H9 (cell line): ENCODE results near the gene NPPC. TPM values are rescaled to one million over a fixed set of nuclear protein-coding genes. Genes with fewer than 3 reads are reported as not detected.

Experiments
- DNase-seq: peaks from one replicate; pipeline ENCODE4 v3.0.0-alpha.2; 2017
- H2AFZ ChIP-seq: one replicate; pipeline ENCODE4 v1.6.1; 2013; ENCODE audit warnings: mild to moderate bottlenecking, low read length, control low read depth, moderate library complexity
- H2AK5ac ChIP-seq: 2 replicates; pipeline ENCODE4 v1.6.1; 2013; ENCODE audit warnings: low read length, control low read depth, mixed read lengths; ENCODE audit not compliant: insufficient read length
- H2BK120ac ChIP-seq: one replicate; pipeline ENCODE4 v1.6.1; 2013; ENCODE audit warnings: low read depth, mild to moderate bottlenecking, low read length, control low read depth, inconsistent platforms; ENCODE audit not compliant: poor library complexity, severe bottlenecking
- H2BK12ac ChIP-seq: 2 replicates; pipeline ENCODE4 v1.6.1; 2013; ENCODE audit warnings: low read length, control low read depth, mixed read lengths, low read depth; ENCODE audit not compliant: insufficient read length
- H2BK15ac ChIP-seq: 2 replicates; pipeline ENCODE4 v1.6.1; 2013; ENCODE audit warnings: low read depth, low read length, control low read depth
- H2BK20ac ChIP-seq: one replicate; pipeline ENCODE4 v1.6.1; 2013; ENCODE audit warnings: low read depth, mild to moderate bottlenecking, low read length, control low read depth, inconsistent platforms; ENCODE audit not compliant: poor library complexity, severe bottlenecking
- H2BK5ac ChIP-seq: 2 replicates; pipeline ENCODE4 v1.6.1; 2013; ENCODE audit warnings: low read length, control low read depth, mixed read lengths; ENCODE audit not compliant: insufficient read length
- H3K14ac ChIP-seq: 2 replicates; pipeline ENCODE4 v1.6.1; 2013; ENCODE audit warnings: low read length, control low read depth; ENCODE audit not compliant: insufficient read depth
- H3K18ac ChIP-seq: 2 replicates; pipeline ENCODE4 v1.6.1; 2013; ENCODE audit warnings: low read depth, mild to moderate bottlenecking, mixed read lengths, low read length, control low read depth; ENCODE audit not compliant: insufficient read length
- H3K23ac ChIP-seq: 2 replicates; pipeline ENCODE4 v1.6.1; 2013; ENCODE audit warnings: low read length, control low read depth, mixed read lengths, low read depth; ENCODE audit not compliant: insufficient read length
- H3K23me2 ChIP-seq: 2 replicates; pipeline ENCODE4 v1.6.1; 2013; ENCODE audit warnings: low read depth, mild to moderate bottlenecking, mixed read lengths, low read length, control low read depth; ENCODE audit not compliant: insufficient read length, poor library complexity, severe bottlenecking
- H3K27ac ChIP-seq: 2 replicates; pipeline ENCODE4 v1.5.1; 2013; ENCODE audit warnings: low read length, control low read depth, mixed read lengths, low read depth; ENCODE audit not compliant: insufficient read length
- H3K27me3 ChIP-seq: 2 replicates; pipeline ENCODE4 v1.6.1; 2013; ENCODE audit warnings: low read length, control low read depth, inconsistent platforms; ENCODE audit not compliant: insufficient read depth
- H3K4ac ChIP-seq: 2 replicates; pipeline ENCODE4 v1.6.1; 2013; ENCODE audit warnings: low read depth, mild to moderate bottlenecking, control low read depth, inconsistent platforms, low read length, moderate library complexity
- H3K4me1 ChIP-seq: 2 replicates; pipeline ENCODE4 v1.6.1; 2013; ENCODE audit warnings: low read length, control low read depth, inconsistent platforms; ENCODE audit not compliant: insufficient read depth
- H3K4me2 ChIP-seq: 2 replicates; pipeline ENCODE4 v1.6.1; 2013; ENCODE audit warnings: low read length, control low read depth, mixed read lengths; ENCODE audit not compliant: insufficient read length, insufficient read depth
- H3K56ac ChIP-seq: 2 replicates; pipeline ENCODE4 v1.6.1; 2013; ENCODE audit warnings: low read depth, mild to moderate bottlenecking, mixed read lengths, low read length, control low read depth; ENCODE audit not compliant: insufficient read length
- H3K79me1 ChIP-seq: 2 replicates; pipeline ENCODE4 v1.6.1; 2013; ENCODE audit warnings: low read depth, mild to moderate bottlenecking, moderate library complexity, low read length, control low read depth, inconsistent platforms; ENCODE audit not compliant: insufficient read depth, poor library complexity, severe bottlenecking
- H3K79me2 ChIP-seq: 2 replicates; pipeline ENCODE4 v1.6.1; 2013; ENCODE audit warnings: low read length, control low read depth, inconsistent platforms; ENCODE audit not compliant: insufficient read depth
- H3K9ac ChIP-seq: 2 replicates; pipeline ENCODE4 v1.6.1; 2013; ENCODE audit warnings: low read length, control low read depth, mixed read lengths; ENCODE audit not compliant: insufficient read length; ENCODE audit errors: extremely low read depth
- H3K9me3 ChIP-seq: one replicate; pipeline ENCODE4 v1.6.1; 2013; ENCODE audit warnings: low read depth, low read length, inconsistent platforms; ENCODE audit not compliant: control insufficient read depth
- H3T11ph ChIP-seq: one replicate; pipeline ENCODE4 v1.6.1; 2013; ENCODE audit warnings: mild to moderate bottlenecking, low read length, control low read depth, inconsistent platforms
- H4K20me1 ChIP-seq: one replicate; pipeline ENCODE4 v1.6.1; 2013; ENCODE audit not compliant: control insufficient read depth, insufficient read length, insufficient read depth
- H4K5ac ChIP-seq: 2 replicates; pipeline ENCODE4 v1.6.1; 2013; ENCODE audit warnings: low read depth, mild to moderate bottlenecking, mixed read lengths, low read length, control low read depth; ENCODE audit not compliant: insufficient read length
- H4K8ac ChIP-seq: replicated peaks from 2 replicates; pipeline ENCODE4 v1.6.1; 2013; ENCODE audit warnings: low read length, control low read depth, mixed read lengths, low read depth; ENCODE audit not compliant: insufficient read length
- H4K91ac ChIP-seq: 2 replicates; pipeline ENCODE4 v1.6.1; 2013; ENCODE audit warnings: low read depth, mild to moderate bottlenecking, moderate library complexity, mixed read lengths, low read length, control low read depth; ENCODE audit not compliant: insufficient read length
- H3K27ac Mint-ChIP-seq, 3 experiments: 2 replicates in 2 of 3; 3 replicates in 1 of 3; pipeline ENCODE4 v1.8.0; 2020 to 2021; ENCODE audit warnings: mixed read lengths in 3 of 3, mild to moderate bottlenecking in 1 of 3, moderate library complexity in 1 of 3
- H3K27me3 Mint-ChIP-seq: 2 replicates; pipeline ENCODE4 v1.8.0; 2021; ENCODE audit warnings: low read depth, mild to moderate bottlenecking, moderate library complexity, mixed read lengths
- H3K36me3 Mint-ChIP-seq, 3 experiments: 2 replicates in 2 of 3; 3 replicates in 1 of 3; pipeline ENCODE4 v1.8.0; 2020 to 2021; ENCODE audit warnings: low read depth in 3 of 3, mixed read lengths in 3 of 3; ENCODE audit not compliant: insufficient read depth in 1 of 3
- H3K4me1 Mint-ChIP-seq, 2 experiments: 2 replicates each; pipeline ENCODE4 v1.8.0; 2020; ENCODE audit warnings: mixed read lengths in 2 of 2
- H3K4me3 Mint-ChIP-seq, 2 experiments: 2 replicates in 1 of 2; 3 replicates in 1 of 2; pipeline ENCODE4 v1.8.0; 2020 to 2021; ENCODE audit warnings: mild to moderate bottlenecking in 2 of 2, mixed read lengths in 2 of 2, moderate library complexity in 1 of 2
- H3K9me3 Mint-ChIP-seq, 2 experiments: 2 replicates in 1 of 2; 3 replicates in 1 of 2; pipeline ENCODE4 v1.8.0; 2020; ENCODE audit warnings: mild to moderate bottlenecking in 2 of 2, mixed read lengths in 2 of 2, moderate library complexity in 1 of 2
- WGBS: extraction: QIAGEN DNeasy Blood & Tissue Kit; methylation state at CpG from one replicate; pipeline ENCODE4 v1.1.7; 2013; ENCODE audit warnings: missing lambda C conversion rate, low lambda C conversion rate, mixed read lengths; ENCODE audit not compliant: insufficient read length; ENCODE audit errors: extremely low coverage; 5-methylcytosine and 5-hydroxymethylcytosine counted together
- total RNA-seq: library from RNA; stranded (reverse); gene quantifications from 2 replicates; pipeline ENCODE4 v1.2.1, GENCODE V29; 2021
- TF ChIP-seq, protein P1 (sequence below): fragments of 200-600 bp; sonication (generic); conservative IDR thresholded peaks from 3 replicates; pipeline ENCODE4 v1.8.0; 2021; ENCODE audit warnings: antibody characterized with exemption, mild to moderate bottlenecking

Gene NPPC
- total RNA-seq, 1 experiment from 2014 or later, result 1.1 TPM

DNA sequence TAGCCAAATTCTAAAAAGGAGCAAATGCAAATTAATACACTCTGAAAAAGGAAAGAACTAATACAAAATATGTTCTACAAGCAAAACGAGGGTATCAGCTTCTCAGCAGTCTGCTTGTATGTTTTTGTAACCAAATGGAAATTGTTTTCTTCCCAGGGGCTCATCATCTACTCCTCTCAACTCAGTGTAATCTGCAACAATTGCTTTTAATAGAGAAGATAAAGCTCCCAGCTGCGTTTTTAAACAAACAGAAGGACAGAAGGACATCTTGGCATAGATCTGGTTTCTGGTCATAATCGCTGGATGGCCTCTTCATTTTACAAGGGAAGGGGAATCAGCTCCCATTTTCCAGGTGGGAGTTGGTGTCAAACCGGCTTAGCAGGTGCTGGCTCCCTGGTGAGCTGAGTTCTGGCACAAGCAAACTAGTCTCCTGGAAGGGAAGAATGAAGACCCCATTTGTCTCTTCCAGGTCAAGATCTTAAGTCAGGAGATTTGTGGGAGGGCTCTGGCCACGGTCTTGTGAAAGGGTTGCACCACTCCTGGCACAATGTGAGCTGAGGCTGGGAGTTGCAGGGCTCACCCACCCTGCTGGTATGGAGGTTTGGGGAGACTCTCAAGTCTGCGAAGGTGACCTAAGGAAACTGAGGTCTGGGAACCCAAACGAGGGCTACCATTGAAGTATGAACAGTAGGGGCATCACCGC is 41.6 kb downstream of the NPPC start:
- TF ChIP-seq, protein P1, sequence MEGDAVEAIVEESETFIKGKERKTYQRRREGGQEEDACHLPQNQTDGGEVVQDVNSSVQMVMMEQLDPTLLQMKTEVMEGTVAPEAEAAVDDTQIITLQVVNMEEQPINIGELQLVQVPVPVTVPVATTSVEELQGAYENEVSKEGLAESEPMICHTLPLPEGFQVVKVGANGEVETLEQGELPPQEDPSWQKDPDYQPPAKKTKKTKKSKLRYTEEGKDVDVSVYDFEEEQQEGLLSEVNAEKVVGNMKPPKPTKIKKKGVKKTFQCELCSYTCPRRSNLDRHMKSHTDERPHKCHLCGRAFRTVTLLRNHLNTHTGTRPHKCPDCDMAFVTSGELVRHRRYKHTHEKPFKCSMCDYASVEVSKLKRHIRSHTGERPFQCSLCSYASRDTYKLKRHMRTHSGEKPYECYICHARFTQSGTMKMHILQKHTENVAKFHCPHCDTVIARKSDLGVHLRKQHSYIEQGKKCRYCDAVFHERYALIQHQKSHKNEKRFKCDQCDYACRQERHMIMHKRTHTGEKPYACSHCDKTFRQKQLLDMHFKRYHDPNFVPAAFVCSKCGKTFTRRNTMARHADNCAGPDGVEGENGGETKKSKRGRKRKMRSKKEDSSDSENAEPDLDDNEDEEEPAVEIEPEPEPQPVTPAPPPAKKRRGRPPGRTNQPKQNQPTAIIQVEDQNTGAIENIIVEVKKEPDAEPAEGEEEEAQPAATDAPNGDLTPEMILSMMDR, result no peak
- H2BK15ac ChIP-seq, result no peak overlapping the region
- no peak overlapping the region for H3K4ac ChIP-seq
- no peak overlapping the region for H2AFZ ChIP-seq
- H2BK5ac ChIP-seq, result no peak overlapping the region
- H3K36me3 Mint-ChIP-seq, result no peaks in the 10 kb centered on the region; a peak in 1 of 7 replicates
- H3K4me3 Mint-ChIP-seq, result no peak overlapping the region
- H3K4me1 ChIP-seq, result no peaks in the 10 kb centered on the region
- WGBS, result no CpG with 5 or more reads among the region's 8 CpGs
- H4K5ac ChIP-seq, result no peak overlapping the region
- peaks cover 8% of the 10 kb centered on the region in 2 experiments for H3K4me1 Mint-ChIP-seq
- H3K27ac ChIP-seq, result no peak overlapping the region
- no peak overlapping the region for H3T11ph ChIP-seq
- H4K20me1 ChIP-seq, result no peaks in the 10 kb centered on the region
- H2AK5ac ChIP-seq, result no peak overlapping the region
- H3K23ac ChIP-seq, result no peak overlapping the region
- no peak for DNase-seq
- H3K27ac Mint-ChIP-seq, result no peak overlapping the region
- H3K18ac ChIP-seq, result no peak overlapping the region
- no peak overlapping the region for H3K9ac ChIP-seq
- H3K14ac ChIP-seq, result no peak overlapping the region
- H2BK20ac ChIP-seq, result no peak overlapping the region
- H2BK120ac ChIP-seq, result no peak overlapping the region
- H2BK12ac ChIP-seq, result no peak overlapping the region
- no peaks in the 10 kb centered on the region for H3K27me3 ChIP-seq
- H3K56ac ChIP-seq, result no peak overlapping the region
- H3K9me3 ChIP-seq, result no peaks in the 10 kb centered on the region
- no peak overlapping the region for H4K91ac ChIP-seq
- no peak overlapping the region for H4K8ac ChIP-seq
- no peaks in the 10 kb centered on the region for H3K79me2 ChIP-seq
- H3K27me3 Mint-ChIP-seq, result peaks cover 11% of the 10 kb centered on the region
- peaks cover 7 to 9% of the 10 kb centered on the region in 2 experiments; a peak in 3 of 5 replicates for H3K9me3 Mint-ChIP-seq
- H3K4me2 ChIP-seq, result no peak overlapping the region
- no peaks in the 10 kb centered on the region for H3K79me1 ChIP-seq
- H3K23me2 ChIP-seq, result no peaks in the 10 kb centered on the region
